Mucosa of descending colon (tissue), 3 donors: Measurements from ENCODE around the gene CDCA8. TPM values are rescaled to one million over a fixed set of nuclear protein-coding genes. Genes with fewer than 3 reads are reported as not detected.
A peak's percentile ranks its signal among the peaks of the same experiment; 100 is the strongest.

Experiments
- ATAC-seq: fragments of 200-7000 bp; cut with Tn5 transposase; one replicate; pipeline ENCODE4 v1.9.1; 2020; ENCODE audit warnings: mild to moderate bottlenecking, moderate library complexity
- DNase-seq, 3 donors: peaks; one replicate each; pipeline ENCODE4 v3.0.0-alpha.2; 2020
- H3K36me3 ChIP-seq: fragments of 200-600 bp; one replicate; pipeline ENCODE4 v1.8.0; 2021; ENCODE audit warnings: low read depth, mild to moderate bottlenecking
- H3K4me1 ChIP-seq: fragments of 200-600 bp; one replicate; pipeline ENCODE4 v1.8.0; 2021; ENCODE audit warnings: low read depth, mild to moderate bottlenecking
- H3K4me3 ChIP-seq: fragments of 200-600 bp; one replicate; pipeline ENCODE4 v1.8.0; 2021; ENCODE audit warnings: mild to moderate bottlenecking
- H3K9me3 ChIP-seq: fragments of 200-600 bp; one replicate; pipeline ENCODE4 v1.8.0; 2021; ENCODE audit warnings: mild to moderate bottlenecking
- intact Hi-C, 2 donors: fragments of 100-400 bp; cut with DNase I in 1 of 2; cut with micrococcal nuclease in 1 of 2; formaldehyde crosslinking; loops; one replicate each; pipeline versions ENCODE4 v1.11.0 to v1.11.1; 2022; cut with DNase I, micrococcal nuclease
- long read RNA-seq, 2 donors: library from polyadenylated mRNA; unstranded; transcript quantifications; one replicate each; pipeline ENCODE4 v2.0.0, GENCODE V29; 2019 to 2021
- total RNA-seq, 3 donors: library from RNA; stranded (reverse); fragmentation: NEBNext Ultra II Directional in 2 of 3; extraction: Animal tissue kit (Norgen Biotek cat#: 25700) in 2 of 3; gene quantifications; one replicate each; pipeline versions ENCODE4 v1.2.1 to v1.2.4, GENCODE V29; 2021 to 2023
- TF ChIP-seq, protein P1 (sequence below): fragments of 200-600 bp; IDR thresholded peaks from one replicate; pipeline ENCODE4 v1.8.0; 2022; ENCODE audit warnings: antibody characterized with exemption, mild to moderate bottlenecking
- donor health status: DM: no; HTN: no; CAD: no; lungs with moderate emphysema.
- donor health status: DM: no; HTN: no; CAD: no.
- donor health status: DM: no; HTN: yes; CAD: no.

CDCA8 gene
- total RNA-seq, result 10 to 100 TPM in 2 of 3 donors, 1 to 10 TPM in 1; 3.8 to 16.8 (median 10.1) TPM
- long read RNA-seq, donor 1, partial matches to known transcripts, result 0 of 7 reads
- long read RNA-seq, donor 1, other reads (novel, unspliced or antisense), result 1 of 7 reads
- long read RNA-seq, donor 2, transcript CDCA8-202 (10 exons, 2,469 nt), result major isoform, 9 of 13 reads
- long read RNA-seq, donor 2, partial matches to known transcripts, result 3 of 13 reads
- long read RNA-seq, donor 2, other reads (novel, unspliced or antisense), result 0 of 13 reads

GRCh38 chr1:37692078-37692833 is at the start of gene CDCA8:
CDCA8 (plus strand) TSS chr1:37692516; CDS start chr1:37692691, 175 bp downstream.
- intact Hi-C loops, result no loop called here
- Histone ChIP-seq H3K9me3 (no peaks in the 10 kb centered on the region), H3K4me3 (peak within 1 kb of the TSS; percentile 40), H3K36me3 (no peaks in the 10 kb centered on the region), H3K4me1 (peaks cover 19% of the 10 kb centered on the region)
- TF ChIP-seq, protein P1, sequence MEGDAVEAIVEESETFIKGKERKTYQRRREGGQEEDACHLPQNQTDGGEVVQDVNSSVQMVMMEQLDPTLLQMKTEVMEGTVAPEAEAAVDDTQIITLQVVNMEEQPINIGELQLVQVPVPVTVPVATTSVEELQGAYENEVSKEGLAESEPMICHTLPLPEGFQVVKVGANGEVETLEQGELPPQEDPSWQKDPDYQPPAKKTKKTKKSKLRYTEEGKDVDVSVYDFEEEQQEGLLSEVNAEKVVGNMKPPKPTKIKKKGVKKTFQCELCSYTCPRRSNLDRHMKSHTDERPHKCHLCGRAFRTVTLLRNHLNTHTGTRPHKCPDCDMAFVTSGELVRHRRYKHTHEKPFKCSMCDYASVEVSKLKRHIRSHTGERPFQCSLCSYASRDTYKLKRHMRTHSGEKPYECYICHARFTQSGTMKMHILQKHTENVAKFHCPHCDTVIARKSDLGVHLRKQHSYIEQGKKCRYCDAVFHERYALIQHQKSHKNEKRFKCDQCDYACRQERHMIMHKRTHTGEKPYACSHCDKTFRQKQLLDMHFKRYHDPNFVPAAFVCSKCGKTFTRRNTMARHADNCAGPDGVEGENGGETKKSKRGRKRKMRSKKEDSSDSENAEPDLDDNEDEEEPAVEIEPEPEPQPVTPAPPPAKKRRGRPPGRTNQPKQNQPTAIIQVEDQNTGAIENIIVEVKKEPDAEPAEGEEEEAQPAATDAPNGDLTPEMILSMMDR, result peak; percentile 75
- DNase-seq, result peak; percentile 98 to 99 (median 98)
- peak; percentile 90 for ATAC-seq

DNA sequence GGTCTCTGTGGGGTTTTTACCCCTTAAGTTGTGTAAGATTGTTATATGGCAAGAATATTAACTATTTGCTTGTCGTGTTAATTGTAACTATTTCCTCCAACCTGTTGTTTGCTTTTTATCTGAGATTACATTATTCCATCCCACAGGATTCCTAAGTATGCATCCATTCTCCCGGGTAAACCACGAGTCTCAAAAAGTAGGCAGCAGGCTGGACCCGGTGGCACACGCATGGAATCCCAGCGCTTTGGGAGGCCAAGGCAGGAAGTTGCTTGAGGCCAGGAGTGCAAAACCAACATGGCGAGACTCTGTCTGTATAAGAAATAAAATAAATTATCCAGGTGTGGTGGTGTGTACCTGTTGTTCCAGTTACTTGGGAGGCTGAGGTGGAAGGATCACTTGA is 45.0 kb upstream of the CDCA8 start:
- Histone ChIP-seq H3K9me3 (no peaks in the 10 kb centered on the region), H3K4me3 (no peak overlapping the region), H3K36me3 (no peaks in the 10 kb centered on the region), H3K4me1 (no peaks in the 10 kb centered on the region)
- ATAC-seq, result no peak
- TF ChIP-seq, protein P1, result no peak
- intact Hi-C loops, result no loop called here
- no peak for DNase-seq

DNA sequence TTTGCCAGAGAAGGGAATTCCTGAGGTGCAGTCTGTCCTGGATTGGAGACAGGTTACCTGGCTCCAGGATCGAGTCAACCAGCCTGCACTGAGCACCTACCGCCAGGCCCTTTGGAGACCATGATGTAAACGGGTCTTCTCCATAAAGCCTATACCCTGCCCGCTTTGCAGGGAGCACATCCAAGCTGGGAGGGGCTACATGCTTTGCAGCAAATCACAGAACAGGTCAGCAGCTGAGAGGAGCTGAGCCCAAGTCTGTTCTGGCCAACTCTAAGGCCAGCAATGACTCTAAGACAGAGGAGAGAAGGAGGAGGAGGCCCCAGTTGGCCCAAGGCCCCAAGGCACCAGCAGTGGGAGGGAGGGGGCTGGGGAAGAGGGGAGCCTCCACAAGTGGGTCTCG is 42.1 kb upstream of the CDCA8 start:
- no peak for DNase-seq
- intact Hi-C loops, result no loop called here
- ATAC-seq, result no peak
- TF ChIP-seq, protein P1, result no peak
- H3K4me3 ChIP-seq, result no peak overlapping the region
- no peaks in the 10 kb centered on the region for H3K36me3 ChIP-seq
- H3K4me1 ChIP-seq, result no peaks in the 10 kb centered on the region
- no peaks in the 10 kb centered on the region for H3K9me3 ChIP-seq

DNA sequence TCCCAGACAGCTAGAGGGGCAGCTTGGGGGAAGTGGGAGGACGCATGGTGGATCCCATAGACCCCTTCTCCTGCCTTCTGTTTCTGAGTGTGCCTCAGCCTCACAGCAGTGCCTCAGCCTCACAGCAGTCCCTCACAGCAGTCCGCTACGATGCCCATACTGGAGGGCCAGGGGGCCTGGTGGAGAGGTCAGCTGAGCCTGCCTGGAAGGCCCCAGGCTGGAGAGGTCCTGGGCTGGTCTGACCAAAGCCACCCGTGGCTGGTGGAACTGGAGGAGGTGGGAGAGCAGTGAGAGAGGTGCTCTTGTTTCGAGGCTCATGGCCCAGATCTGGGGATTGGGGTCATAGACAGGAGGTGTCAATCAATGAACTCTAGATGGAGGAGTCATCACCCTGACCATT is 41.6 kb upstream of the CDCA8 start:
- TF ChIP-seq, protein P1, result no peak
- Histone ChIP-seq H3K9me3 (no peaks in the 10 kb centered on the region), H3K4me1 (no peaks in the 10 kb centered on the region), H3K4me3 (no peak overlapping the region), H3K36me3 (no peaks in the 10 kb centered on the region)
- ATAC-seq, result no peak
- no peak for DNase-seq
- intact Hi-C loops, result no loop called here

DNA sequence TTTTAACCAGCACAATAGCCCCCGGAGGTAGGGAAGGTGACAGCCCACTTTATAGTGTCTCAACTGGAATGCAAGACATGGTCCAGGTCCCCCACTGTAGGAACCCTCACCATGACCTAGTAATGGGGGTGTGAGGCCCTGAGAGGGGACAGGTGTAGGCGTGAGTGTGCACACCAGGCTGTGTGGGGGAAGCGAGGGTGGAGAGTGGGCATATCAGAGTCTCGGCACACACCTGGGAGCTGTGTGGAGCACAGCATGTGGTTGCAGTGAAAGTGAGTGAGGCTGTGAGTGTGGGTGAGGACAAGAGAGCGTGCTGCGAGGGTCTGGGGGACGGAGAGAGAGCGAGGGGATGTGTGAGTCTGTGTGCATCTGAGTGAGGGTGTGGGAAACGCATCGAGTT is 40.5 kb upstream of the CDCA8 start:
- Histone ChIP-seq H3K4me3 (no peak overlapping the region), H3K9me3 (no peaks in the 10 kb centered on the region), H3K4me1 (no peaks in the 10 kb centered on the region), H3K36me3 (no peaks in the 10 kb centered on the region)
- ATAC-seq, result no peak
- TF ChIP-seq, protein P1, result no peak
- DNase-seq, result no peak
- intact Hi-C loops, result no loop called here
